ENCODE measurements around the gene TANK. TPM values are rescaled to one million over a fixed set of nuclear protein-coding genes. Genes with fewer than 3 reads are reported as not detected.

The TANK gene
- total RNA-seq, 1 experiment from 2014 or later: 24.5 TPM

DNA sequence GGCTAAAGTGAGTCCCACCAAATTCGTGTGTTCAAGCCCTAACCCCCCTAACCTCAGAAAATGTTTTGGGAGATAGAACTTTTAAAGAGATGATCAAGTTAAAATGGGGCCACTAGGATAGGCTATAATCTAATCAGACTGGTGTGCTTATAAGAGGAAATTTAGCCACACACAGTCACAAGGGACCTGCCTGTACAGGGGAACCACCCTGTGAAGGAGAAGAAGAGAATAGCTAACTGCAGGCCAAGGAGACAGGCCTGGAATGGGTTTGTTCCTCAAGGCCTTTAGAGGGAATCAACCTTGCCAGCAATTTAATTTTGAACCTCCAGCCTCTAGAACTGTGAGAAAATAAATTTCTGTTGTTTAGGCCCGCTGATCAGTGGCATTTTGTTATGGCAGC, 36.0 kb upstream of the TANK start (continued):
- TF ChIP-seq, protein P1, sequence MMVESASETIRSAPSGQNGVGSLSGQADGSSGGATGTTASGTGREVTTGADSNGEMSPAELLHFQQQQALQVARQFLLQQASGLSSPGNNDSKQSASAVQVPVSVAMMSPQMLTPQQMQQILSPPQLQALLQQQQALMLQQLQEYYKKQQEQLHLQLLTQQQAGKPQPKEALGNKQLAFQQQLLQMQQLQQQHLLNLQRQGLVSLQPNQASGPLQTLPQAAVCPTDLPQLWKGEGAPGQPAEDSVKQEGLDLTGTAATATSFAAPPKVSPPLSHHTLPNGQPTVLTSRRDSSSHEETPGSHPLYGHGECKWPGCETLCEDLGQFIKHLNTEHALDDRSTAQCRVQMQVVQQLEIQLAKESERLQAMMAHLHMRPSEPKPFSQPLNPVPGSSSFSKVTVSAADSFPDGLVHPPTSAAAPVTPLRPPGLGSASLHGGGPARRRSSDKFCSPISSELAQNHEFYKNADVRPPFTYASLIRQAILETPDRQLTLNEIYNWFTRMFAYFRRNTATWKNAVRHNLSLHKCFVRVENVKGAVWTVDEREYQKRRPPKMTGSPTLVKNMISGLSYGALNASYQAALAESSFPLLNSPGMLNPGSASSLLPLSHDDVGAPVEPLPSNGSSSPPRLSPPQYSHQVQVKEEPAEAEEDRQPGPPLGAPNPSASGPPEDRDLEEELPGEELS (CRISPR knock-in tag; IDR thresholded peaks at IDR 0.05): no peak
- TF ChIP-seq ELF4 (CRISPR knock-in tag; IDR thresholded peaks at IDR 0.05; ENCODE audit: low read depth): no peak
- no peak for TF ChIP-seq GABPB1 (CRISPR knock-in tag; IDR thresholded peaks at IDR 0.05)
- TF ChIP-seq, protein P2, sequence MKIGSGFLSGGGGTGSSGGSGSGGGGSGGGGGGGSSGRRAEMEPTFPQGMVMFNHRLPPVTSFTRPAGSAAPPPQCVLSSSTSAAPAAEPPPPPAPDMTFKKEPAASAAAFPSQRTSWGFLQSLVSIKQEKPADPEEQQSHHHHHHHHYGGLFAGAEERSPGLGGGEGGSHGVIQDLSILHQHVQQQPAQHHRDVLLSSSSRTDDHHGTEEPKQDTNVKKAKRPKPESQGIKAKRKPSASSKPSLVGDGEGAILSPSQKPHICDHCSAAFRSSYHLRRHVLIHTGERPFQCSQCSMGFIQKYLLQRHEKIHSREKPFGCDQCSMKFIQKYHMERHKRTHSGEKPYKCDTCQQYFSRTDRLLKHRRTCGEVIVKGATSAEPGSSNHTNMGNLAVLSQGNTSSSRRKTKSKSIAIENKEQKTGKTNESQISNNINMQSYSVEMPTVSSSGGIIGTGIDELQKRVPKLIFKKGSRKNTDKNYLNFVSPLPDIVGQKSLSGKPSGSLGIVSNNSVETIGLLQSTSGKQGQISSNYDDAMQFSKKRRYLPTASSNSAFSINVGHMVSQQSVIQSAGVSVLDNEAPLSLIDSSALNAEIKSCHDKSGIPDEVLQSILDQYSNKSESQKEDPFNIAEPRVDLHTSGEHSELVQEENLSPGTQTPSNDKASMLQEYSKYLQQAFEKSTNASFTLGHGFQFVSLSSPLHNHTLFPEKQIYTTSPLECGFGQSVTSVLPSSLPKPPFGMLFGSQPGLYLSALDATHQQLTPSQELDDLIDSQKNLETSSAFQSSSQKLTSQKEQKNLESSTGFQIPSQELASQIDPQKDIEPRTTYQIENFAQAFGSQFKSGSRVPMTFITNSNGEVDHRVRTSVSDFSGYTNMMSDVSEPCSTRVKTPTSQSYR (CRISPR knock-in tag; IDR thresholded peaks at IDR 0.05): no peak
- no peak for TF ChIP-seq RELA (CRISPR knock-in tag; IDR thresholded peaks at IDR 0.05; ENCODE audit: borderline replicate concordance)
- TF ChIP-seq HMGA2 (CRISPR knock-in tag; IDR thresholded peaks at IDR 0.05): no peak
- TF ChIP-seq NFYB (CRISPR knock-in tag; conservative IDR thresholded peaks at IDR 0.05; ENCODE audit: low read depth): no peak
- TF ChIP-seq, protein P3, sequence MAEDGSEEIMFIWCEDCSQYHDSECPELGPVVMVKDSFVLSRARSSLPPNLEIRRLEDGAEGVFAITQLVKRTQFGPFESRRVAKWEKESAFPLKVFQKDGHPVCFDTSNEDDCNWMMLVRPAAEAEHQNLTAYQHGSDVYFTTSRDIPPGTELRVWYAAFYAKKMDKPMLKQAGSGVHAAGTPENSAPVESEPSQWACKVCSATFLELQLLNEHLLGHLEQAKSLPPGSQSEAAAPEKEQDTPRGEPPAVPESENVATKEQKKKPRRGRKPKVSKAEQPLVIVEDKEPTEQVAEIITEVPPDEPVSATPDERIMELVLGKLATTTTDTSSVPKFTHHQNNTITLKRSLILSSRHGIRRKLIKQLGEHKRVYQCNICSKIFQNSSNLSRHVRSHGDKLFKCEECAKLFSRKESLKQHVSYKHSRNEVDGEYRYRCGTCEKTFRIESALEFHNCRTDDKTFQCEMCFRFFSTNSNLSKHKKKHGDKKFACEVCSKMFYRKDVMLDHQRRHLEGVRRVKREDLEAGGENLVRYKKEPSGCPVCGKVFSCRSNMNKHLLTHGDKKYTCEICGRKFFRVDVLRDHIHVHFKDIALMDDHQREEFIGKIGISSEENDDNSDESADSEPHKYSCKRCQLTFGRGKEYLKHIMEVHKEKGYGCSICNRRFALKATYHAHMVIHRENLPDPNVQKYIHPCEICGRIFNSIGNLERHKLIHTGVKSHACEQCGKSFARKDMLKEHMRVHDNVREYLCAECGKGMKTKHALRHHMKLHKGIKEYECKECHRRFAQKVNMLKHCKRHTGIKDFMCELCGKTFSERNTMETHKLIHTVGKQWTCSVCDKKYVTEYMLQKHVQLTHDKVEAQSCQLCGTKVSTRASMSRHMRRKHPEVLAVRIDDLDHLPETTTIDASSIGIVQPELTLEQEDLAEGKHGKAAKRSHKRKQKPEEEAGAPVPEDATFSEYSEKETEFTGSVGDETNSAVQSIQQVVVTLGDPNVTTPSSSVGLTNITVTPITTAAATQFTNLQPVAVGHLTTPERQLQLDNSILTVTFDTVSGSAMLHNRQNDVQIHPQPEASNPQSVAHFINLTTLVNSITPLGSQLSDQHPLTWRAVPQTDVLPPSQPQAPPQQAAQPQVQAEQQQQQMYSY (CRISPR knock-in tag; IDR thresholded peaks at IDR 0.05): no peak
- no peak for TF ChIP-seq ZNF317 (CRISPR knock-in tag; IDR thresholded peaks at IDR 0.05; ENCODE audit: borderline replicate concordance, low read depth)
- TF ChIP-seq, protein P4, sequence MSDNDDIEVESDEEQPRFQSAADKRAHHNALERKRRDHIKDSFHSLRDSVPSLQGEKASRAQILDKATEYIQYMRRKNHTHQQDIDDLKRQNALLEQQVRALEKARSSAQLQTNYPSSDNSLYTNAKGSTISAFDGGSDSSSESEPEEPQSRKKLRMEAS (CRISPR knock-in tag; IDR thresholded peaks at IDR 0.05): no peak
- TF ChIP-seq, protein P5, sequence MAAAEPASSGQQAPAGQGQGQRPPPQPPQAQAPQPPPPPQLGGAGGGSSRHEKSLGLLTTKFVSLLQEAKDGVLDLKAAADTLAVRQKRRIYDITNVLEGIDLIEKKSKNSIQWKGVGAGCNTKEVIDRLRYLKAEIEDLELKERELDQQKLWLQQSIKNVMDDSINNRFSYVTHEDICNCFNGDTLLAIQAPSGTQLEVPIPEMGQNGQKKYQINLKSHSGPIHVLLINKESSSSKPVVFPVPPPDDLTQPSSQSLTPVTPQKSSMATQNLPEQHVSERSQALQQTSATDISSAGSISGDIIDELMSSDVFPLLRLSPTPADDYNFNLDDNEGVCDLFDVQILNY (CRISPR knock-in tag; IDR thresholded peaks at IDR 0.05): no peak
- no peak for TF ChIP-seq GRHL2 (CRISPR knock-in tag; IDR thresholded peaks at IDR 0.05; ENCODE audit: insufficient replicate concordance, severe bottlenecking)
- TF ChIP-seq, protein P6, sequence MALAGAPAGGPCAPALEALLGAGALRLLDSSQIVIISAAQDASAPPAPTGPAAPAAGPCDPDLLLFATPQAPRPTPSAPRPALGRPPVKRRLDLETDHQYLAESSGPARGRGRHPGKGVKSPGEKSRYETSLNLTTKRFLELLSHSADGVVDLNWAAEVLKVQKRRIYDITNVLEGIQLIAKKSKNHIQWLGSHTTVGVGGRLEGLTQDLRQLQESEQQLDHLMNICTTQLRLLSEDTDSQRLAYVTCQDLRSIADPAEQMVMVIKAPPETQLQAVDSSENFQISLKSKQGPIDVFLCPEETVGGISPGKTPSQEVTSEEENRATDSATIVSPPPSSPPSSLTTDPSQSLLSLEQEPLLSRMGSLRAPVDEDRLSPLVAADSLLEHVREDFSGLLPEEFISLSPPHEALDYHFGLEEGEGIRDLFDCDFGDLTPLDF (CRISPR knock-in tag; IDR thresholded peaks at IDR 0.05): no peak

DNA sequence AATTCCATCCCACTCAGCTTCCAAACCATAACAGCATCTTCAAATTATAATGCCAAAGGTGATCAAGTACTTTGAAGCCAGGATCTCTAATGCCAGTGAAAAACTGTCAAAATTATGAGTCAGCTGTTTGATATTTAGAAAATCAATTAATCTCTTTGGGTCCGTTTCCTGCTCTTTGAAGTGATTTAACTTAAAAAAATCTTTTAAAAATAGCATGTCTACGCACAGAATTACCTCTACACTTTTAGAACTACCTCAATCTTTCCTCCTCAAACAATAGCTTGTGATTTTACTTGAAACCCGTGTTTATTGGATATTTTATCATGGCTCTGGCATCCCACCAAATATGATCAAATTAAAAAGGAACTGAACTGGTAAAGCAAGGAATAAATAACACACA, 31.3 kb upstream of the TANK start:
- Mint-ChIP-seq H3K36me3 (peaks cover 3% of the 10 kb centered on the region; the same call in 1 of the 2 replicates), H3K4me1 (no peaks in the 10 kb centered on the region; the same call in 1 of the 2 replicates), H3K27me3 (ENCODE audit: low read depth) (no peaks in the 10 kb centered on the region), H3K27ac (no peak overlapping the region), H3K9me3 (peaks cover 5% of the 10 kb centered on the region), H3K4me3 (no peak overlapping the region)
- ChIA-PET POLR2A (no interaction called here), CTCF (no interaction called here)
- ATAC-seq (no peak), DNase-seq (ENCODE audit: low spot score) (no peak)
- TF ChIP-seq, protein P7, sequence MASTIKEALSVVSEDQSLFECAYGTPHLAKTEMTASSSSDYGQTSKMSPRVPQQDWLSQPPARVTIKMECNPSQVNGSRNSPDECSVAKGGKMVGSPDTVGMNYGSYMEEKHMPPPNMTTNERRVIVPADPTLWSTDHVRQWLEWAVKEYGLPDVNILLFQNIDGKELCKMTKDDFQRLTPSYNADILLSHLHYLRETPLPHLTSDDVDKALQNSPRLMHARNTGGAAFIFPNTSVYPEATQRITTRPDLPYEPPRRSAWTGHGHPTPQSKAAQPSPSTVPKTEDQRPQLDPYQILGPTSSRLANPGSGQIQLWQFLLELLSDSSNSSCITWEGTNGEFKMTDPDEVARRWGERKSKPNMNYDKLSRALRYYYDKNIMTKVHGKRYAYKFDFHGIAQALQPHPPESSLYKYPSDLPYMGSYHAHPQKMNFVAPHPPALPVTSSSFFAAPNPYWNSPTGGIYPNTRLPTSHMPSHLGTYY (CRISPR knock-in tag; IDR thresholded peaks at IDR 0.05): no peak
- TF ChIP-seq SOX15 (CRISPR knock-in tag; IDR thresholded peaks at IDR 0.05): no peak
- TF ChIP-seq TP53 (CRISPR knock-in tag; IDR thresholded peaks at IDR 0.05): no peak
- TF ChIP-seq, protein P8, sequence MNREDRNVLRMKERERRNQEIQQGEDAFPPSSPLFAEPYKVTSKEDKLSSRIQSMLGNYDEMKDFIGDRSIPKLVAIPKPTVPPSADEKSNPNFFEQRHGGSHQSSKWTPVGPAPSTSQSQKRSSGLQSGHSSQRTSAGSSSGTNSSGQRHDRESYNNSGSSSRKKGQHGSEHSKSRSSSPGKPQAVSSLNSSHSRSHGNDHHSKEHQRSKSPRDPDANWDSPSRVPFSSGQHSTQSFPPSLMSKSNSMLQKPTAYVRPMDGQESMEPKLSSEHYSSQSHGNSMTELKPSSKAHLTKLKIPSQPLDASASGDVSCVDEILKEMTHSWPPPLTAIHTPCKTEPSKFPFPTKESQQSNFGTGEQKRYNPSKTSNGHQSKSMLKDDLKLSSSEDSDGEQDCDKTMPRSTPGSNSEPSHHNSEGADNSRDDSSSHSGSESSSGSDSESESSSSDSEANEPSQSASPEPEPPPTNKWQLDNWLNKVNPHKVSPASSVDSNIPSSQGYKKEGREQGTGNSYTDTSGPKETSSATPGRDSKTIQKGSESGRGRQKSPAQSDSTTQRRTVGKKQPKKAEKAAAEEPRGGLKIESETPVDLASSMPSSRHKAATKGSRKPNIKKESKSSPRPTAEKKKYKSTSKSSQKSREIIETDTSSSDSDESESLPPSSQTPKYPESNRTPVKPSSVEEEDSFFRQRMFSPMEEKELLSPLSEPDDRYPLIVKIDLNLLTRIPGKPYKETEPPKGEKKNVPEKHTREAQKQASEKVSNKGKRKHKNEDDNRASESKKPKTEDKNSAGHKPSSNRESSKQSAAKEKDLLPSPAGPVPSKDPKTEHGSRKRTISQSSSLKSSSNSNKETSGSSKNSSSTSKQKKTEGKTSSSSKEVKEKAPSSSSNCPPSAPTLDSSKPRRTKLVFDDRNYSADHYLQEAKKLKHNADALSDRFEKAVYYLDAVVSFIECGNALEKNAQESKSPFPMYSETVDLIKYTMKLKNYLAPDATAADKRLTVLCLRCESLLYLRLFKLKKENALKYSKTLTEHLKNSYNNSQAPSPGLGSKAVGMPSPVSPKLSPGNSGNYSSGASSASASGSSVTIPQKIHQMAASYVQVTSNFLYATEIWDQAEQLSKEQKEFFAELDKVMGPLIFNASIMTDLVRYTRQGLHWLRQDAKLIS (CRISPR knock-in tag; IDR thresholded peaks at IDR 0.05; ENCODE audit: borderline replicate concordance): no peak
- TF ChIP-seq KAT7 (CRISPR knock-in tag; IDR thresholded peaks at IDR 0.05; ENCODE audit: borderline replicate concordance): no peak
- no peak for TF ChIP-seq ZNF317 (CRISPR knock-in tag; IDR thresholded peaks at IDR 0.05; ENCODE audit: borderline replicate concordance, low read depth)
- TF ChIP-seq, protein P9, sequence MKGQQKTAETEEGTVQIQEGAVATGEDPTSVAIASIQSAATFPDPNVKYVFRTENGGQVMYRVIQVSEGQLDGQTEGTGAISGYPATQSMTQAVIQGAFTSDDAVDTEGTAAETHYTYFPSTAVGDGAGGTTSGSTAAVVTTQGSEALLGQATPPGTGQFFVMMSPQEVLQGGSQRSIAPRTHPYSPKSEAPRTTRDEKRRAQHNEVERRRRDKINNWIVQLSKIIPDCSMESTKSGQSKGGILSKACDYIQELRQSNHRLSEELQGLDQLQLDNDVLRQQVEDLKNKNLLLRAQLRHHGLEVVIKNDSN (CRISPR knock-in tag; IDR thresholded peaks at IDR 0.05): no peak

Measured in WTC11 (cell line).